VCaP (cell line): Measurements from ENCODE around the gene IQCC.

Source experiments
- H3K27ac ChIP-seq: fragments of 450-650 bp; 2 replicates; pipeline ENCODE4 v1.5.1; 2017
- TF ChIP-seq, protein P1 (sequence below): fragments of 450-650 bp; conservative IDR thresholded peaks from 2 replicates; pipeline ENCODE4 v1.5.1; 2017; ENCODE audit warnings: mild to moderate bottlenecking, moderate library complexity

The IQCC gene

DNA sequence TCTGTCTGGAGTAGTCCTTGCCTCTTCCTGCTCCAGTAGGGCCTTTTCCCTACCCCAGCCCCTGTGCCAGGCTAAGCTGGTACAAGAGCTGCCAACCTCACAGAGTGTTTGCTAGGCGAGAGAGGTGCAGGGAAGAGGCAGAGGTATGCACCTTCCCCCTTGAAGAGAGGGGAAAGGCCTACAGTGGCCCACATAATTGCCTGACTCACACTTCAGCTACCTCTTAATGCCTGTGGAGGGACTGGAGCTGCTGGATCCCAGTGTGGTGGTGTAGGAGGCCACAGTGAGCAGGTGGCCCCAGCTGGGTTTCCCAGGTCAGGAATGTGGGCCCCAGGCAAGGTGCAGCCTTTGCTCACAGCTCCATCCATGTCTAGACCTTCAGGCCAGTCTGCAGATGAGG lies 8.4 kb upstream of the IQCC start:
- TF ChIP-seq, protein P1, sequence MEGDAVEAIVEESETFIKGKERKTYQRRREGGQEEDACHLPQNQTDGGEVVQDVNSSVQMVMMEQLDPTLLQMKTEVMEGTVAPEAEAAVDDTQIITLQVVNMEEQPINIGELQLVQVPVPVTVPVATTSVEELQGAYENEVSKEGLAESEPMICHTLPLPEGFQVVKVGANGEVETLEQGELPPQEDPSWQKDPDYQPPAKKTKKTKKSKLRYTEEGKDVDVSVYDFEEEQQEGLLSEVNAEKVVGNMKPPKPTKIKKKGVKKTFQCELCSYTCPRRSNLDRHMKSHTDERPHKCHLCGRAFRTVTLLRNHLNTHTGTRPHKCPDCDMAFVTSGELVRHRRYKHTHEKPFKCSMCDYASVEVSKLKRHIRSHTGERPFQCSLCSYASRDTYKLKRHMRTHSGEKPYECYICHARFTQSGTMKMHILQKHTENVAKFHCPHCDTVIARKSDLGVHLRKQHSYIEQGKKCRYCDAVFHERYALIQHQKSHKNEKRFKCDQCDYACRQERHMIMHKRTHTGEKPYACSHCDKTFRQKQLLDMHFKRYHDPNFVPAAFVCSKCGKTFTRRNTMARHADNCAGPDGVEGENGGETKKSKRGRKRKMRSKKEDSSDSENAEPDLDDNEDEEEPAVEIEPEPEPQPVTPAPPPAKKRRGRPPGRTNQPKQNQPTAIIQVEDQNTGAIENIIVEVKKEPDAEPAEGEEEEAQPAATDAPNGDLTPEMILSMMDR, result no peak
- H3K27ac ChIP-seq, result no peak overlapping the region

DNA sequence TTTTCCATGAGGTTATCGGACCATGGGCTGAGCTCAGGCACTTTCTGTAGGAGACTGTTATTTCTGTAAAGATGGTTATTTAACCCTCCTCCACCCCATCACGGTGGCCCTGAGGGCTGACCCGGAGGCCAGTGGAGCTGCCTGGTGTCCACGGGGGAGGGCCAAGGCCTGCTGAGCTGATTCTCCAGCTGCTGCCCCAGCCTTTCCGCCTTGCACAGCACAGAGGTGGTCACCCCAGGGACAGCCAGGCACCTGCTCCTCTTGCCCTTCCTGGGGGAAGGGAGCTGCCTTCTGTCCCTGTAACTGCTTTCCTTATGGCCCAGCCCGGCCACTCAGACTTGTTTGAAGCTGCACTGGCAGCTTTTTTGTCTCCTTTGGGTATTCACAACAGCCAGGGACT lies 7.6 kb upstream of the IQCC start:
- TF ChIP-seq, protein P1, result no peak
- H3K27ac ChIP-seq, result no peak overlapping the region

DNA sequence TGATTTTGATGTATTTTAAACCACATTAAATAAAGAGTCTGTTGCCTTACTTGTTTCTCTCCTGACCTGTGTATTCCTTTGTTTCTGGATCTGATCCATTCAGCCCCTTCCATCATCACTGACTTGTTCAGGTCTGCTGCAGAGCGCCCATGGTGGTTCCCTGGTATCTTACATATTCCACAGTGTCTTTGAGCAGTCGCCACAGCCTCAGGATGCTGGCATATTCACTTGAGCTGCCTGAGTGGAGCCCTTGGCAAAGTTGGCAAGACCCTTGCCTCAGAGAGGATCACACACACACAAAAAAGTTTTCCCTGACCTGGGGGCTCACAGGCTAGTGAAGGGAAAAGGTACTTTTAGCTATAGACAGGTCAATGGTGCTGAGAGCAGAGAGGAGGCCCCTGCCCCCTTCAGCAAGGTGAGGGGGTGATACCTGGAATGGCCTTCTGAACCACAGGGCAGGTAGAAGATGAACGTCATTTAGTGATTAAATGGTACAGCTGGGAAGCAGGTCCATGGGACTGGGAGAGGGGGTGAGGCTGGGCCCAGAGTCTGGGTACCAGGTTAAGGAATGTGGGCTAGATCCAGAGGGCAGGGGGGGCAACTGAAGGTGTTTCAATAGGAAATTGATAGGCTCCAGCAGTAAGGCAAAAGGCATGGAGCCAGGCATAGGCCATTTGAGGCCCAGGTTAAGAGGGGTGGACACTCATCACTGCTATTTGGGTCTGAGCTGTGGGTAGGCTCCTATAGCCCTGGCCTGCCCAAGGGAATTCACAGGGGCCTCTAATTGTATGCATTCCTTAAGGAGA lies 7.0 kb upstream of the IQCC start:
- peak overlapping the region; percentile 73; the same call in 1 of the 2 replicates for H3K27ac ChIP-seq
- TF ChIP-seq, protein P1, result no peak

DNA sequence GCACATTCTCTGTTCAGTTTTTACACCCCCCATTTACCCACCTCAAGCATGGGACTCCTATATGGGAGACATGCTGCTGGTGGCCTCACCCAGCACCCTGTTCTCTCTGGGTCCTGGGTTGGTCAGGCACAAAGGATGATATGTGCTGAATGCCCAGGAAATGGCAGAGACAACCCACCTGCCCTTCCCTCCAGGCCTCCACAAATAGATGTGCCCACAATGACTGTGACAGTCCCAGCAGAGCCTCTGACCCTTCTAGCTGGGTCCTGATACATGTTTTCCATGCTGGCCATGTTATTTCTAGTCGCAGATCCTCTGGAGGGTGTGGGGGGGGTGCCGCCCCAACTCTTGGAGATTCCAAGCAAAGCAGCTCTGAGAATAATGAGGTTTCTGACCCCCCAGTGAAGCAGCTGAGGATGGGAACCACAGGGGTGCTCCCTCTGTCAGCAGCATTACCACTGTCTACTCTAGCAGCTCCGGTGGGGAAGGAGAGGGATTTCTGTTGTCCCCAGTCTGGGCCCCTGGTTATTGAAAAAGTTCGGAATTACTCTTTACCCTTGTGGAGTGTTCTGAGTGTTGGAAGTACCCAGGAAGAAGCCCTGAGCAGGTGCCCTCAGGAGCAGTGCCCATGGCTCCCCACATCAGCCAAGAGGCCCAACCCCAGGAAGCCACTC lies 6.3 kb upstream of the IQCC start:
- TF ChIP-seq, protein P1, result no peak
- H3K27ac ChIP-seq, result peak overlapping the region; percentile 73

DNA sequence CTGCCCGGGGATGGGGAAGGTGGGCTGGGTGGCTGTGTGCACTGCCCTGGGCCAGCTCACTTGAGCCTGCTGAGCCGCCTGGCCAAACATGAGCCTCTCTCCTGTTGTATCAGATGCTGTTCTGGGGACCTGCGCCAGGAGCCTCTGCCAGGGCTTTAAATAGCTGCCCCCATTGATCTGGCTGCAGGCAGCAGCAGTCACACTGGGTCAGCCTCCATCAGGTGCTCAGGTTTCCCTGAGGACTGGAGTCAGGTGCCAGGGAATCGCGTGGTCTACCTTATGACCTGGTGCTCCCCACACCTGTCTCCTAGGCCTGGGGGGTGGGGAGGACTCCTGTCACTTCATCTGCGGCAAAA lies 5.8 kb upstream of the IQCC start:
- TF ChIP-seq, protein P1, result no peak
- H3K27ac ChIP-seq, result peak overlapping the region; percentile 73

DNA sequence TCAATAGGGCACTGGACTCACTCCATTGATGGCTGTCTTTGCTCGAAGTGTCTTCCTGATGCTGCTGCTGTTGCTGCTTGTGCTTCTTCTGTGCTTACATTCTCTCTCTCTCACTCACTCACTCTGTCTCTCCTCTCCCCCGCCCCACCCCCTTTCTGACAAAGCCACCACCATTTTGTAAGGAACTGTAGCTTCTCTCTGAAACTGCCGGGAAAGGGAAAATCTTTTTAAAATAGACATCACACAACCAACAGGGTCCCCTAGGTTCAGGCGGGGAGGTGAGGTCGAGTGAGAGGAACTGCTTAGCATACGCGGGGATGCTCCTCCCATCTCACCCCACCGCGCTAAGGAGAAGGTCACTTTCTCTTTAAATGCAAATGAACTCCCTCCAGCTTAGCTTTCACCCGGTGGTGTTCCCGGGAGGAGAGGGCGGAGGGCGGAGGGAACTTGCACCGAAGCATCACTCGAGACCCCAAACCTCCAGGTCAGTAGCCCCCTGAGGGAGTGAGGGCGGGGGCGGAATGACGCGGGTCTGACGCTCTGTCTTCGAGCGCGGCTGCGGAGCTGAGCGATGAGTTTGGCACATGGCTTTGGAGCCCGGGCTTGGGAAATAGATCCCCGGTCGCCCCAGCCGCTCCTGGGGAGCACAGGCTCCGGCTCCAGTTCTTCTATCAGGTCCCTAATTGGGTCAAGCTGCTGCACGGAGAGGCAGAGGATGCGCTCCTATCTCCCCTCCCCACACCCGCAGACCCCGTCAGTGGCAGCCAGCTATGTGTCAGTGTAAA lies 5.1 kb upstream of the IQCC start, which contains the start of gene CCDC28B:
Gene CCDC28B, plus strand, starts transcription at position 370 of the 785 bp plus-strand sequence. CDS start 1,341 bp downstream, outside the sequence.
- H3K27ac ChIP-seq, result peak within 1 kb of the TSS; percentile 73
- TF ChIP-seq, protein P1, result no peak
